OCI-LY3 (cell line): ENCODE measurements around the gene CARM1.
"Not testable (repeated sequence)": the region's sequence is repeated elsewhere in the genome, so short reads cannot be mapped to it uniquely, and the experiment has no call there.

ENCODE experiments used
- H2AFZ ChIP-seq: fragments of 200-600, 300-600 bp; shearing (Covaris generic); 2 replicates; pipeline ENCODE4 v1.6.0; 2014; ENCODE audit warnings: antibody characterized with exemption, low read depth, low read length
- H3K27ac ChIP-seq: fragments of 200-600, 300-600 bp; sonication (generic); 2 replicates; pipeline ENCODE4 v1.5.1; 2014; ENCODE audit warnings: mild to moderate bottlenecking, low read length, moderate library complexity, mixed read lengths
- H3K27me3 ChIP-seq: fragments of 200-600, 300-600 bp; sonication (generic); 2 replicates; pipeline ENCODE4 v1.6.1; 2014; ENCODE audit warnings: low read depth, low read length, mixed read lengths
- H3K36me3 ChIP-seq: fragments of 200-600, 300-600 bp; sonication (generic); replicated peaks from 2 replicates; pipeline ENCODE3; 2014; ENCODE audit warnings: low read depth, low read length, mixed read lengths
- H3K4me1 ChIP-seq: fragments of 300-600, 200-600 bp; sonication (generic); 2 replicates; pipeline ENCODE4 v1.6.1; 2014; ENCODE audit warnings: low read length, mixed read lengths
- H3K4me2 ChIP-seq: fragments of 200-600, 300-600 bp; sonication (generic); 2 replicates; pipeline ENCODE4 v1.6.1; 2014; ENCODE audit warnings: low read length, mixed read lengths
- H3K4me3 ChIP-seq: fragments of 300-600, 200-600 bp; sonication (generic); 2 replicates; pipeline ENCODE4 v1.5.1; 2014; ENCODE audit warnings: antibody characterized with exemption, mild to moderate bottlenecking, low read length, moderate library complexity
- H3K79me2 ChIP-seq: fragments of 300-600, 200-600 bp; shearing (Covaris generic); 2 replicates; pipeline ENCODE4 v1.6.1; 2014; ENCODE audit warnings: mild to moderate bottlenecking, low read length, mixed read lengths
- H3K9ac ChIP-seq: fragments of 300-600, 200-600 bp; shearing (Covaris generic); 2 replicates; pipeline ENCODE4 v1.6.0; 2014; ENCODE audit warnings: mild to moderate bottlenecking, low read length, moderate library complexity
- H3K9me3 ChIP-seq: fragments of 200-600, 300-600 bp; shearing (Covaris generic); 2 replicates; pipeline ENCODE4 v1.6.1; 2014; ENCODE audit warnings: low read length, mixed read lengths; ENCODE audit not compliant: insufficient read depth
- H4K20me1 ChIP-seq: fragments of 200-600, 300-600 bp; sonication (generic); 2 replicates; pipeline ENCODE4 v1.6.1; 2016; ENCODE audit warnings: low read length, mixed read lengths; ENCODE audit not compliant: insufficient read depth
- CTCF ChIP-seq: fragments of 200-600, 300-600 bp; sonication (generic); IDR thresholded peaks from 2 replicates; pipeline ENCODE4 v1.5.1; 2014; ENCODE audit warnings: antibody characterized with exemption, low read length, low read depth
- EZH2phosphoT487 ChIP-seq: fragments of 200-600 bp; shearing (Covaris generic); IDR thresholded peaks from 2 replicates; pipeline ENCODE4 v1.6.1; 2018; ENCODE audit warnings: antibody characterized with exemption, mixed run types, low read depth

The CARM1 gene

GRCh38 chr19:10868872-10869547, 2.3 kb upstream of the CARM1 start:
- Histone ChIP-seq H4K20me1 (0 out of 2 replicates have a peak, but pooled peaks cover 2% of the 10 kb centered on the region), H3K9ac (0 out of 2 replicates have a peak overlapping the region, but pooled peaks have one; percentile 67), H3K27me3 (no peaks in the 10 kb centered on the region), H3K79me2 (peaks cover 24% of the 10 kb centered on the region), H3K4me1 (peaks cover 55% of the 10 kb centered on the region), H2AFZ (no peak overlapping the region), H3K4me3 (0 out of 2 replicates have a peak overlapping the region, but pooled peaks have one; percentile 11), H3K9me3 (no peaks in the 10 kb centered on the region), H3K27ac (peak overlapping the region; percentile 88), H3K36me3 (peaks cover 3% of the 10 kb centered on the region), H3K4me2 (peak overlapping the region; percentile 82)
- no peak for TF ChIP-seq CTCF
- TF ChIP-seq EZH2phosphoT487 = no peak

GRCh38 chr19:10869872-10870311, 1.5 kb upstream of the CARM1 start:
- not testable (repeated sequence) for H3K36me3 ChIP-seq, H3K4me3 ChIP-seq, H3K9me3 ChIP-seq, H3K27me3 ChIP-seq, H3K27ac ChIP-seq, H3K9ac ChIP-seq, H4K20me1 ChIP-seq, H2AFZ ChIP-seq, H3K4me2 ChIP-seq
- Histone ChIP-seq H3K79me2 (peaks cover 33% of the 10 kb centered on the region), H3K4me1 (peaks cover 47% of the 10 kb centered on the region)

- Histone ChIP-seq H2AFZ (peak overlapping the region; percentile 21; the same call in 1 of the 2 replicates), H3K79me2 (peaks cover 40% of the 10 kb centered on the region), H3K4me3 (peak overlapping the region; percentile 74), H3K27me3 (no peaks in the 10 kb centered on the region), H3K4me1 (peaks cover 47% of the 10 kb centered on the region), H4K20me1 (0 out of 2 replicates have a peak, but pooled peaks cover 2% of the 10 kb centered on the region), H3K36me3 (peaks cover 3% of the 10 kb centered on the region), H3K4me2 (peak overlapping the region; percentile 74), H3K9me3 (no peaks in the 10 kb centered on the region), H3K9ac (peak overlapping the region; percentile 68), H3K27ac (peak overlapping the region; percentile 51)
- TF ChIP-seq EZH2phosphoT487 = no peak
- TF ChIP-seq CTCF = no peak
Measured at GRCh38 chr19:10870501-10870954, 825 bp upstream of the CARM1 start.

GRCh38 chr19:10871711-10872545, 575 bp downstream of the CARM1 start:
- H3K9me3 ChIP-seq = no peaks in the 10 kb centered on the region
- peak overlapping the region; percentile 89 for H3K9ac ChIP-seq
- 0 out of 2 replicates have a peak, but pooled peaks cover 2% of the 10 kb centered on the region for H4K20me1 ChIP-seq
- peak overlapping the region; percentile 92 for H3K4me2 ChIP-seq
- H3K4me1 ChIP-seq = peaks cover 60% of the 10 kb centered on the region
- H3K36me3 ChIP-seq = peaks cover 3% of the 10 kb centered on the region
- H3K79me2 ChIP-seq = peaks cover 54% of the 10 kb centered on the region
- peak overlapping the region; percentile 64 for H3K27ac ChIP-seq
- H2AFZ ChIP-seq = no peak overlapping the region
- H3K4me3 ChIP-seq = peak overlapping the region; percentile 87
- TF ChIP-seq CTCF = no peak
- TF ChIP-seq EZH2phosphoT487 = no peak
- H3K27me3 ChIP-seq = no peaks in the 10 kb centered on the region
